Renal cortical epithelial cell (primary cell): Measurements from ENCODE around the gene SLC35E3. TPM values are rescaled to one million over a fixed set of nuclear protein-coding genes. Genes with fewer than 3 reads are reported as not detected.
"Not testable (repeated sequence)": the region's sequence is repeated elsewhere in the genome, so short reads cannot be mapped to it uniquely, and the experiment has no call there.

ENCODE experiments used
- DNase-seq: peaks from one replicate; pipeline ENCODE4 v3.0.0-alpha.2; 2011; ENCODE audit warnings: low read depth
- total RNA-seq: library from RNA; depleted of rRNA; stranded (reverse); fragments of >200 nt; gene quantifications from 2 replicates; pipeline ENCODE4 v1.2.3, GENCODE V29; 2014

The SLC35E3 gene
- total RNA-seq, 1 donor from 2014 or later = 7.0 TPM

GRCh38 chr12:68794653-68795251 lies 48.8 kb downstream of the SLC35E3 start:
- peak; percentile 53 for DNase-seq

GRCh38 chr12:68796399-68796798 lies 50.4 kb downstream of the SLC35E3 start:
- no peak for DNase-seq

GRCh38 chr12:68798882-68799234 lies 52.9 kb downstream of the SLC35E3 start:
- DNase-seq = no peak

GRCh38 chr12:68800294-68800693 lies 54.3 kb downstream of the SLC35E3 start:
- no peak for DNase-seq

GRCh38 chr12:68801124-68801523 lies 55.1 kb downstream of the SLC35E3 start:
- not testable (repeated sequence) for DNase-seq

- not testable (repeated sequence) for DNase-seq
Observed at GRCh38 chr12:68802372-68802745, 56.4 kb downstream of the SLC35E3 start.

- not testable (repeated sequence) for DNase-seq
Observed at GRCh38 chr12:68802911-68803651, 57.1 kb downstream of the SLC35E3 start.

GRCh38 chr12:68803948-68804656 lies 58.1 kb downstream of the SLC35E3 start:
- DNase-seq = no peak

GRCh38 chr12:68804657-68805591 lies 58.9 kb downstream of the SLC35E3 start:
- no peak for DNase-seq

- no peak for DNase-seq
Observed at GRCh38 chr12:68805592-68806120, 59.7 kb downstream of the SLC35E3 start.

GRCh38 chr12:68806488-68807237 lies 60.7 kb downstream of the SLC35E3 start:
- DNase-seq = no peak

- DNase-seq = not testable (repeated sequence)
Observed at GRCh38 chr12:68807274-68807575, 61.2 kb downstream of the SLC35E3 start.

GRCh38 chr12:68807576-68808387 lies 61.8 kb downstream of the SLC35E3 start, which contains the start of gene MDM2:
Gene MDM2 (plus strand): TSS chr12:68808177. CDS start chr12:68808478, 301 bp downstream.
- DNase-seq = peak; percentile 51

- DNase-seq = peak; percentile 96
Observed at GRCh38 chr12:68808388-68809189, 62.6 kb downstream of the SLC35E3 start.

- no peak for DNase-seq
Observed at GRCh38 chr12:68809190-68810026, 63.4 kb downstream of the SLC35E3 start.

GRCh38 chr12:68810027-68810389 lies 64.0 kb downstream of the SLC35E3 start:
- not testable (repeated sequence) for DNase-seq

- DNase-seq = not testable (repeated sequence)
Observed at GRCh38 chr12:68811573-68811972, 65.6 kb downstream of the SLC35E3 start.

- no peak for DNase-seq
Observed at GRCh38 chr12:68812553-68813241, 66.7 kb downstream of the SLC35E3 start.
